Vagina (tissue), 2 donors: ENCODE results near the gene PRUNE2. TPM values are rescaled to one million over a fixed set of nuclear protein-coding genes. Genes with fewer than 3 reads are reported as not detected.

Source experiments
- DNase-seq, 2 donors: peaks; one replicate each; pipeline ENCODE4 v3.0.0-alpha.2; 2017; ENCODE audit errors: extremely low spot score in 2 of 2
- H3K27ac ChIP-seq: fragments of 200-600 bp; sonication (generic); one replicate; pipeline ENCODE4 v1.5.1; 2019
- H3K27me3 ChIP-seq: fragments of 200-600 bp; sonication (generic); one replicate; pipeline ENCODE4 v1.5.1; 2019
- H3K36me3 ChIP-seq, 2 donors: fragments of 200-600 bp; sonication (generic); one replicate each; pipeline ENCODE4 v1.5.1; 2017 to 2019
- H3K4me1 ChIP-seq: fragments of 200-600 bp; sonication (generic); one replicate; pipeline ENCODE4 v1.5.1; 2019
- H3K4me3 ChIP-seq, 2 donors: fragments of 200-600 bp; sonication (generic); 1 replicate in 1 of 2; 2 replicates in 1 of 2; pipeline ENCODE4 v1.5.1; 2016 to 2019
- H3K9me3 ChIP-seq: fragments of 200-600 bp; sonication (generic); one replicate; pipeline ENCODE4 v1.5.1; 2019
- POLR2A ChIP-seq, 2 donors: fragments of 450-650 bp; IDR thresholded peaks; one replicate each; pipeline ENCODE4 v1.6.1; 2017; ENCODE audit warnings: antibody characterized with exemption in 2 of 2, mild to moderate bottlenecking in 2 of 2, moderate library complexity in 2 of 2
- POLR2AphosphoS5 ChIP-seq, 2 donors: sonication (generic); formaldehyde crosslinking; IDR thresholded peaks; one replicate each; pipeline ENCODE4 v1.9.0; 2017; ENCODE audit warnings: antibody characterized with exemption in 2 of 2, mild to moderate bottlenecking in 2 of 2, low read depth in 1 of 2; ENCODE audit not compliant: insufficient read depth in 1 of 2
- intact Hi-C: fragments of 100-400 bp; cut with DNase I; formaldehyde crosslinking; loops from one replicate; pipeline ENCODE4 v1.15.1; 2023
- total RNA-seq: library from RNA; depleted of rRNA; stranded (reverse); fragments of >200 nt; gene quantifications from one replicate; pipeline ENCODE4 v1.2.3, GENCODE V29; 2016
- TF ChIP-seq, protein P1 (sequence below), 3 experiments: fragments of 450-650 bp in 2 of 3; fragments of 200-600 bp in 1 of 3; sonication (generic) in 1 of 3; IDR thresholded peaks; one replicate each; pipeline ENCODE4 v1.5.1; 2017 to 2019; ENCODE audit warnings: antibody characterized with exemption in 3 of 3, mild to moderate bottlenecking in 2 of 3, moderate library complexity in 2 of 3

PRUNE2 gene
- total RNA-seq, 1 donor from 2014 or later = 75.6 TPM

DNA sequence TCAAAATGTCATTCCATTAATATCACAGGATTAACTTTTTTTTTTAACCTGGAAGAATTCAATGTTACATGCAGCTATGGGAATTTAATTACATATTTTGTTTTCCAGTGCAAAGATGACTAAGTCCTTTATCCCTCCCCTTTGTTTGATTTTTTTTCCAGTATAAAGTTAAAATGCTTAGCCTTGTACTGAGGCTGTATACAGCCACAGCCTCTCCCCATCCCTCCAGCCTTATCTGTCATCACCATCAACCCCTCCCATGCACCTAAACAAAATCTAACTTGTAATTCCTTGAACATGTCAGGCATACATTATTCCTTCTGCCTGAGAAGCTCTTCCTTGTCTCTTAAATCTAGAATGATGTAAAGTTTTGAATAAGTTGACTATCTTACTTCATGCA is 121.0 kb downstream of the PRUNE2 start:
- Histone ChIP-seq H3K9me3 (no peaks in the 10 kb centered on the region), H3K36me3 (no peaks in the 10 kb centered on the region), H3K27me3 (no peaks in the 10 kb centered on the region), H3K4me1 (no peaks in the 10 kb centered on the region), H3K4me3 (no peak overlapping the region), H3K27ac (no peak overlapping the region)
- intact Hi-C loops = no loop called here
- TF ChIP-seq, protein P1, sequence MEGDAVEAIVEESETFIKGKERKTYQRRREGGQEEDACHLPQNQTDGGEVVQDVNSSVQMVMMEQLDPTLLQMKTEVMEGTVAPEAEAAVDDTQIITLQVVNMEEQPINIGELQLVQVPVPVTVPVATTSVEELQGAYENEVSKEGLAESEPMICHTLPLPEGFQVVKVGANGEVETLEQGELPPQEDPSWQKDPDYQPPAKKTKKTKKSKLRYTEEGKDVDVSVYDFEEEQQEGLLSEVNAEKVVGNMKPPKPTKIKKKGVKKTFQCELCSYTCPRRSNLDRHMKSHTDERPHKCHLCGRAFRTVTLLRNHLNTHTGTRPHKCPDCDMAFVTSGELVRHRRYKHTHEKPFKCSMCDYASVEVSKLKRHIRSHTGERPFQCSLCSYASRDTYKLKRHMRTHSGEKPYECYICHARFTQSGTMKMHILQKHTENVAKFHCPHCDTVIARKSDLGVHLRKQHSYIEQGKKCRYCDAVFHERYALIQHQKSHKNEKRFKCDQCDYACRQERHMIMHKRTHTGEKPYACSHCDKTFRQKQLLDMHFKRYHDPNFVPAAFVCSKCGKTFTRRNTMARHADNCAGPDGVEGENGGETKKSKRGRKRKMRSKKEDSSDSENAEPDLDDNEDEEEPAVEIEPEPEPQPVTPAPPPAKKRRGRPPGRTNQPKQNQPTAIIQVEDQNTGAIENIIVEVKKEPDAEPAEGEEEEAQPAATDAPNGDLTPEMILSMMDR (IDR thresholded peaks at IDR 0.05) = no peak
- no peak for TF ChIP-seq POLR2AphosphoS5 (IDR thresholded peaks at IDR 0.05; ENCODE audit: insufficient read depth in 1 of 2, low read depth in 1 of 2)
- no peak for TF ChIP-seq POLR2A (IDR thresholded peaks at IDR 0.05)
- DNase-seq = no peak

- Histone ChIP-seq H3K27ac (no peak overlapping the region), H3K36me3 (no peaks in the 10 kb centered on the region), H3K4me3 (no peak overlapping the region), H3K27me3 (no peaks in the 10 kb centered on the region), H3K4me1 (no peaks in the 10 kb centered on the region), H3K9me3 (no peaks in the 10 kb centered on the region)
- intact Hi-C loops = no loop called here
- TF ChIP-seq POLR2A (IDR thresholded peaks at IDR 0.05) (no peak), POLR2AphosphoS5 (IDR thresholded peaks at IDR 0.05; ENCODE audit: insufficient read depth in 1 of 2, low read depth in 1 of 2) (no peak)
- TF ChIP-seq, protein P1 (IDR thresholded peaks at IDR 0.05) = no peak
- no peak for DNase-seq
Observed at GRCh38 chr9:76772686-76773445, 133.0 kb downstream of the PRUNE2 start.

- H3K27ac ChIP-seq = no peak overlapping the region
- no peak overlapping the region for H3K4me3 ChIP-seq
- no peak for DNase-seq
- H3K4me1 ChIP-seq = no peaks in the 10 kb centered on the region
- no peaks in the 10 kb centered on the region for H3K9me3 ChIP-seq
- no peaks in the 10 kb centered on the region for H3K36me3 ChIP-seq
- intact Hi-C loops = no loop called here
- TF ChIP-seq, protein P1 (IDR thresholded peaks at IDR 0.05) = no peak
- TF ChIP-seq POLR2A (IDR thresholded peaks at IDR 0.05) = no peak
- TF ChIP-seq POLR2AphosphoS5 (IDR thresholded peaks at IDR 0.05; ENCODE audit: insufficient read depth in 1 of 2, low read depth in 1 of 2) = no peak
- H3K27me3 ChIP-seq = no peaks in the 10 kb centered on the region
Observed at GRCh38 chr9:76766126-76766525, 139.8 kb downstream of the PRUNE2 start.

DNA sequence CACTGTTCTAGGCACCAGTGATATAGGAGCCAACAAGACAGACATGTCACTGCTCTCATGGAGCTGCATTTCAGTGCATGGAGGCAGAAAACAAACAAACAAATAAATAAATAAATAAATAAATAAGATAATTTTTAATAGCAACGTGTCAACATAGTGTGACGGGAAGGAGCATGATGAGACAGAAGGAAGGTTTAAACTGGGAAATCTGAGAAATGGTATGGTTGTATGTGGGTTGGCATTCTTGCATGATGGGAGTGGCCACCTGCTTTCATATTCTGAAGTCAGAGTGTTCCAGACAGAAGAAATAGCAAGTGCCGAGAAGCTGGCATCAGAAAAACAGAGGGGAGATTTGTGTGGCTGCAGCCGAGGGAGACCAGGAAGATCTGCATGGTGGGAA is 141.8 kb downstream of the PRUNE2 start, which contains the start of gene PCA3:
TSS of gene PCA3 (plus strand) at position 301 of the 400 bp plus-strand sequence.
- Histone ChIP-seq H3K36me3 (no peaks in the 10 kb centered on the region), H3K4me1 (no peaks in the 10 kb centered on the region), H3K9me3 (no peaks in the 10 kb centered on the region), H3K27ac (no peak within 1 kb of the TSS), H3K4me3 (no peak within 1 kb of the TSS), H3K27me3 (no peaks in the 10 kb centered on the region)
- no peak for DNase-seq
- intact Hi-C loops = no loop called here
- TF ChIP-seq, protein P1 (IDR thresholded peaks at IDR 0.05) = no peak
- no peak for TF ChIP-seq POLR2AphosphoS5 (IDR thresholded peaks at IDR 0.05; ENCODE audit: insufficient read depth in 1 of 2, low read depth in 1 of 2)
- TF ChIP-seq POLR2A (IDR thresholded peaks at IDR 0.05) = no peak

DNA sequence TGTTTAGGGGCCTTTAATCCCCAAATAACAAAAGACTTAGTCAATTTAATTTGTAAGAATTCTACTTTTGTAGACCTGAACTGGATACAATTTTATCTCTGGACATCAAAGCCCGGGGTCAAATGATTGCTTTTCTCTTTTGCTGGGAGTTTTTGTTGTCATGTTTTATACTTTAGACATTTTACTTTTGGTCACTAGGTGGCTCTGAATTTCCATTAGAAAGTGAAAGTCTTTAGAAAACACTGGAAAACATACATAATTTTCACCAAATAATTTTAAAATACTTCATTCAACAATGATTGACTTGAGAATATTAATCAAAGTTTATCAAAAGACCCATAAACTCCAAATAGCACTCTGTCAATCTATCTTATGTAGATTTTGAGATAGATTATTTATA is 144.5 kb downstream of the PRUNE2 start:
- Histone ChIP-seq H3K9me3 (no peaks in the 10 kb centered on the region), H3K27me3 (no peaks in the 10 kb centered on the region), H3K4me1 (no peaks in the 10 kb centered on the region), H3K27ac (no peak overlapping the region), H3K4me3 (no peak overlapping the region), H3K36me3 (no peaks in the 10 kb centered on the region)
- intact Hi-C loops = no loop called here
- TF ChIP-seq POLR2A (IDR thresholded peaks at IDR 0.05) = no peak
- no peak for DNase-seq
